Stimulated activated CD4-positive, alpha-beta T cell treated with anti-CD3 and anti-CD28 coated beads, Interleukin-1b, Interleukin-23, amount 100 ng/mL, for 48 hours (primary cell): ENCODE results near the gene TIPIN.
"Not testable (repeated sequence)": the region's sequence is repeated elsewhere in the genome, so short reads cannot be mapped to it uniquely, and the experiment has no call there.

Experiments
- DNase-seq: peaks from one replicate; pipeline ENCODE4 v3.0.0-alpha.2; 2020

TIPIN gene

DNA sequence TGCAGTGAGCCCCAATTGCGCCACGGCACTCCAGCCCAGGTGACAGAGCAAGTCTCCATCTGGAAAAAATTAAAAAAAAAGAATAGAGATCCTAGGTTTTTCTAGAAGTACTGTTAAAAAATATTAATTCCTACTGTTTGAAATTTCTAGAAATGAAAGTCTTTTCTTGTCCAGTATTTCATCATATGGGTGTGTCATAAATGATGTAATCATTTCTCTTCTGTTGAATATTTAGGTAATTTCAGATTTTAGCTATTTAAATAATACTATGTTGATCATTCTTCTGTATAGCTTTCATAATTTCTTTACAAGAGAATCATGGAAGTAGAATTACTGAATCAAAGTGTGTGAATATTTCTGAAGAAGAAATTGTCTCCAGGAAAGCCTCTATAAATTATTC is 24.9 kb upstream of the TIPIN start:
- DNase-seq, result not testable (repeated sequence)

DNA sequence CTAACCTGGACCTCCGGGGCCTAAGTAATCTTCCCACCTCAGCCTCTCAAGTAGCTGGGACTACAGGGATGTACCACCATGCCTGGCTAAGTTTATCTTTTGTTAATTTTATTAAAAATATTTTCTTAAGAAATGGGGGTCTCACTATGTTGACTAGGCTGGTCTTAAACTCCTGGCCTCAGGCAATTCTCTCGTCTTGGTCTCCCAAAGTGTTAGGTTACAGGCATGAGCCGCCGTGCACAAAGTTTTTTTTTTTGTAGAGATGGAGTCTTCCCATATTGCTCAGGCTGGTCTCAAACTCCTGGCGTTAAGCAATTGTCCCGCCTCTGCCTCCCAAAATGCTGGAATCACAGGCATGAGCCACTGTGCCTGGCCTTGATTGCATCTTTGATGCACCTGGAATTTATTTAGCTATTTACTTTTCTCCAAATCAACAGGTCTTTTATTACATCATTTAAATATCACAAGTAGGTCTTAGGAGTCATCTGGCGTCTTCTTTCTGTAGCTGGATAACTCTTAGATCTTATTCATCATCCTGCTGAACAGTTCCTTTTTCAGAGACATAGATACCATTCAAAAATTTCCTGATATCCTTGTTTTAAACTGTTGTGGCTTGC is 22.4 kb upstream of the TIPIN start:
- DNase-seq, result no peak

- no peak for DNase-seq
Observed at GRCh38 chr15:66374179-66374578, 17.7 kb upstream of the TIPIN start.

DNA sequence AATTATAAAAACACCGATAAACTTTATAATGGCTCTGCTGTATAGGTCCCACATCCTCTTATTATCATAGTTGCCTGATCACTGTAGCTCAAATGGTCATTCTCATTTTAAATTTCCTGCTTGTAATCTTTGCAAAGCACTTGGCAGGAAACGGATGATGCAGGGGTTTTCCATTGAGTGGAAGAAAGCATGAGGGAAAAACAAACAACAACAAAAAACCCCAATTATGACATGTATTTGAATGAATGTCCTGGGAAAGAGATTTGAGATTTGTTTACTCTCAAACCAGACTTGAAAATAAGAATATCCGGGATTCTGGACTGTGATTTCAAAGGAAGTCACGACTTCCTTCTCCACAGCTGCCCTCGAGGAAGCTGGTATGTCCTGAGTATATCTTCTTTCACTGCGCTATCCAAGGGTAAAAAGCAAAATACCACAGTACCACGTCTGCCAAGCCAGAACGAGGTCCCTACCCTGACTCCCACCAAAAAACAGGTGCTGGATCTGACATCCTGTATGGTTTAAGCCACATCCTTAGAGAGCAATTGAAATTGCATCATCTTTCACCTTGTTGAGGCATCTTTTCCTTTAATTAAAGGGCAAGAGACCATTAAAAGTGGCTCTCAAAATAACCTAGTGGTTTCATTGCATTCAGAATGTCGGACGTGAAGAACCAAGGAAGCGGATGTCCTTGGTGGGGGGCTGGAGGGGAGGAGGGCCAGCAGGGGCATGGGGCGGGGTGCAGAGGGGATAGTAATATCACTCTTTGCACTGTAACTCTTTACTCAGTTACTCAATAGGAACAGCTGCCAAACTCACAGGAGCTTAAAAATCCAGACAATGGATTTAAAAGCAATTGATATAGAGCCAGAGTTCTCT is 13.5 kb upstream of the TIPIN start:
- DNase-seq, result peak; percentile 29

DNA sequence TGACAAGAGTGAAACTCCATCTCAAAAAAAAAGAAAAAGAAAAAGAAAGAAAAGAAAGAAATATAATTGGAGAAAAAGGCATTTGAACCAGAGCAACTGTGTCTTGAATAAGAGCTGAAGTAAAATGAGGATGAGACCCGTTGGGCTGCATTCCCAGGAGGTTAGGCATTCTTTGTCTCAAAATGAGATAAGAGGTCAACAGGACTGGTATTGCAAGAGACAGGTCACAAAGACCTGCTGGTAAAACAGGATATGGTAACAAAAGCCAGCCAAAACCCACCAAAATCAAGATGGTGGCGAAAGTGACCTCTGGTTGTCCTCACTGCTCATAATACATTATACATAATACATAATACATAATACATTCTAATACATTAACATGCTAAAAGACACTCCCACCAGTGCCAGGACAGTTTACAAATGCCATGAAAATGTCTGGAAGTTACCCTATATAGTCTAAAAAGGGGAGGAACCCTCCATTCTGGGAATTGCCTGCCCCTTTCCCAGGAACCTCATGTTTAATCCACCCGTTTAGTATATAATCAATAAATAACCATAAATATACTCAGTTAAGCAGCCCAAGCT is 8.6 kb upstream of the TIPIN start:
- DNase-seq, result no peak

GRCh38 chr15:66362776-66363175 is 6.3 kb upstream of the TIPIN start:
- no peak for DNase-seq

DNA sequence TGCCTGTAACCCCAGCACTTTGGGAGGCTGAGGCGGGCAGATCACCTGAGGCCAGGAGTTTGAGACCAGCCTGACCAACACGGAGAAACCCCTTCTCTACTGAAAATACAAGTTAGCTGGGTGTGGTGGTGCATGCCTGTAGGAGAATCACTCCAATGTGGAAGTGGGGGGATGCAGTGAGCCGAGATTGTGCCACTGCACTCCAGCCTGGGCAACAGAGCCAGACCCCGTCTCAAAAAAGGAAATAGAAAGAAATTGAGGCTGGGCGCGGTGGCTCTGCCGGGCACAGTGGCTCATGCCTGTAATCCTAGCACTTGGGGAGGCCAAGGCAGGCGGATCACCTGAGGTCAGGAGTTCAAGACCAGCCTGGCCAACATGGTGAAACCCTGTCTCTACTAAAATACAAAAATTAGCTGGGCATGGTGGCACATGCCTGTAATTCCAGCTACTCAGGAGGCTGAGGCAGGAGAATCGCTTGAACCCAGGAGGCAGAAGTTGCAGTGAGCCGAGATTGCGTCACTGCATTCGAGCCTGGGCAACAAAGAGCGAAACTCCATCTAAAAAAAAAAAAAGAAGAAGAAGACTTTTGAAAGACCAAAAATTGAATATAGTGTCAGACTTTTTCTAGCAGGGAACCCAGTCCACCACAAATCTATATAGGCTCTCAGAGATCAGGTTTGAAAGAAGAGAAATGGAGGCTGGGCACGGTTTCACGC is 5.4 kb upstream of the TIPIN start:
- DNase-seq, result not testable (repeated sequence)

DNA sequence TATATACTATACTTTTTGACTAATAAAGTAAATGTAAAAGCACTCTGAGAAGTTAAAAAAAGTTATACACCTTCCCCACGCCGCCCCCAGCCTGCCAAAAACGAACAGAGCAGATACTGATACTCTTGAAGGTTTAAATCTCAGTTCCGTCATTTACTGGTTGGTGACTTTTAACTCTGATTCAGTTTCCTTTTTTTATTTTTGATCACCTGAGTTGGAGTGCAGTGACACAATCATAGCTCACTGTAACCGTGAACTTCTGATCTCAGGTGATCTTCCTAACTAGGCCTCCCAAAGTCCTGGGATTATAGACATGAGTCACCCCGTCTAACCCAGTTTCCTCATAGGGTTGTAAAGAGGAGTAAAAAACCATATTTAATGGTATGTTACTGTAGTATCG is 3.3 kb upstream of the TIPIN start:
- DNase-seq, result no peak

GRCh38 chr15:66356077-66356358 is 467 bp downstream of the TIPIN start:
- no peak for DNase-seq

- not testable (repeated sequence) for DNase-seq
Observed at GRCh38 chr15:66348530-66348929, 8.0 kb downstream of the TIPIN start.

DNA sequence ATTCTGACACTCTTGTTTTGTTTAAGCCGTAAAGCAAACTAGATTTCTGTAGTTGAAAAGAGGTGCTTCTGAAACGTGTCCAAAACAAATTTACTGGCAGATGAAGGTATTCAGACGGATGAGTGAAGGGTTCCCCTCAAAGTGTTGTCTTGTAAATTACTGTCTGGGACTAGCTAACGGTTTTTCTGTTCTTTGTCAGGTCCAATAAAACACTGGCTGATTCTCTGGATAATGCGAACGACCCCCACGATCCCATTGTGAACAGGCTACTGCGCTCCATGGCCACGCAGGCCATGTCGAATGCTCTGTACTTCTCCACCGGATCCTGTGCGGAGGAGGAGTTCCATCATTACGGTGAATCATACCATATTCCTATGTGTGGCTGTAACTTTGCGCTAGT is 27.7 kb downstream of the TIPIN start:
- DNase-seq, result no peak

DNA sequence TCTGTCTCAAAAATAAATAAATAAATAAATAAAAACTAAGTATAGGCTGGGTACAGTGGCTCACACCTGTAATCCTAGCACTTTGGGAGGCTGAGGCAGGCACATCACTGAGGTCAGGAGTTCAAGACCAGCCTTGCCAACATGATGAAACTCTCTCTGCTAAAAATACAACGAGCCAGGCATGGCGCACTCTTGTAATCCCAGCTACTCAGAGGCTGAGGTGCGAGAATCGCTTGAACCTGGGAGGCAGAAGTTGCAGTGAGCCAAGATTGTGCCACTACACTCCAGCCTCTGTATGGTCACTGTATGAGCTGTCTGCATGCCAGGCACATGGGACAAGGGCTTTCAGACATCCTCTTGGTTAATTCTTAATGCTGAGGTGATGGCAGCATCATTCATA is 28.7 kb downstream of the TIPIN start:
- no peak for DNase-seq

DNA sequence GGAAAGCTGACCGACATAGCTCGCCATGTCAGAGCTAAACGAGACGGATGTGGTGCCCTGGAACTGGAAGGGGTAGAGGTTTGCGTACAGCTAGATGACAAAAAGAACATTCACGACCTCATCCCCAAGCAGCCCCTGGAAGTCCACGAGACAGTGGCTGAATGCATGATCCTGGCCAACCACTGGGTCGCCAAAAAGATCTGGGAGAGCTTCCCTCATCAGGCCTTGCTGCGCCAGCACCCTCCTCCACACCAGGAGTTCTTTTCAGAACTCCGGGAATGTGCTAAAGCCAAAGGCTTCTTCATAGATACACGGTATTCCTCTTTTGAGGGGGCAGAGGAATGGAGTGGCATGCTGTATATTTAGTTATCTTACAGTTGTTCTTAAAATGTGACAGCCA is 30.4 kb downstream of the TIPIN start:
- DNase-seq, result no peak

DNA sequence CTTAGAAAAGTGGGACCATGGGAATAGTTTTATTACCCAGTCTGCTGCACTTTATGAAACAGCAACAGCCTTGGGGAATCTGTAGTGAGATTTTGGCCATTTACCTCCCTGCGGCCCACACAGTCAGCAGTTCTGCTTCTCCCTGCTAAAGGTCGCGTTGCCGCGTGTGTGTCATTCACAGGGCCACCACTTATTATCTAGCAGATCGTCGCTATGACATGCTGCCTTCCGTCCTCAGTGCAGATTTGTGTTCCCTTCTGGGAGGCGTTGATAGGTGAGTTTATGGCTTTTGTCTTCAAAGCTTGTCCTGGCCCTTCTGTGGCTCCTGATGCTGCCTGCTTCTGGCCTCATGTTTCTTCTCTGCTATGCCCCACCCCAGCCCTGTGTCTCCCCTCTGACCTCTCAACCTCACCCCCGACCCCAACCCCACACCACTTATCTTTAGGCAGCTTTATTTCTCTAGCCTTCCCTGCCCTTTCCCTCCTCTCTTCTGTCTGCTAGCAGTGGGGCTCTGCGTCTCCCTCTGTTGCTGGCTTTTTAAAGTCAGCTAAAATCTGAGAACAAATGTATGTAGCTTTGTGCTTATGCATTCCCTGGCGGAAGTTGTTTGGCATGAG is 33.1 kb downstream of the TIPIN start:
- DNase-seq, result no peak

GRCh38 chr15:66312144-66312543 is 44.3 kb downstream of the TIPIN start:
- no peak for DNase-seq

GRCh38 chr15:66310786-66311185 is 45.7 kb downstream of the TIPIN start:
- no peak for DNase-seq

- no peak for DNase-seq
Observed at GRCh38 chr15:66309828-66310227, 46.7 kb downstream of the TIPIN start.

GRCh38 chr15:66308531-66308930 is 48.0 kb downstream of the TIPIN start:
- DNase-seq, result no peak

DNA sequence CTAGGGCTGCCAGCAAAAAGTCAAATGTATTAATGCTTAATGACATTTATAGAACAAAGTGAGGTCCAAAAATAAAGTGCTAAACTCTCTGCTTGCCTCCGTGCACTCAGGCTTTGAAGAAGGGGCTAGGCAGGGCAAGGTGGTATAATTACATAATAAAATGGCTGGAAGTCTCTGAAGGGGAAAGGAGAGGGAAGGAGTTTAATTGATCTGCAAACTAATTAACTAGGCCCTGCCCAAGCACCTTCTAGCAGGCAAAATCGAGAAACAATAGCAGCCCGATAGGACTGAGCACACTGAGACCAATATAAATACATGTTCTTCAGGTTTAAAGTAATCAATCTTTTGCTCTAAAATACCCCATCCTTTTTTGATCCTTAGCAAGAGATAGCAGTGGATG is 50.1 kb downstream of the TIPIN start:
- DNase-seq, result no peak

GRCh38 chr15:66304425-66304824 is 52.1 kb downstream of the TIPIN start:
- DNase-seq, result not testable (repeated sequence)

DNA sequence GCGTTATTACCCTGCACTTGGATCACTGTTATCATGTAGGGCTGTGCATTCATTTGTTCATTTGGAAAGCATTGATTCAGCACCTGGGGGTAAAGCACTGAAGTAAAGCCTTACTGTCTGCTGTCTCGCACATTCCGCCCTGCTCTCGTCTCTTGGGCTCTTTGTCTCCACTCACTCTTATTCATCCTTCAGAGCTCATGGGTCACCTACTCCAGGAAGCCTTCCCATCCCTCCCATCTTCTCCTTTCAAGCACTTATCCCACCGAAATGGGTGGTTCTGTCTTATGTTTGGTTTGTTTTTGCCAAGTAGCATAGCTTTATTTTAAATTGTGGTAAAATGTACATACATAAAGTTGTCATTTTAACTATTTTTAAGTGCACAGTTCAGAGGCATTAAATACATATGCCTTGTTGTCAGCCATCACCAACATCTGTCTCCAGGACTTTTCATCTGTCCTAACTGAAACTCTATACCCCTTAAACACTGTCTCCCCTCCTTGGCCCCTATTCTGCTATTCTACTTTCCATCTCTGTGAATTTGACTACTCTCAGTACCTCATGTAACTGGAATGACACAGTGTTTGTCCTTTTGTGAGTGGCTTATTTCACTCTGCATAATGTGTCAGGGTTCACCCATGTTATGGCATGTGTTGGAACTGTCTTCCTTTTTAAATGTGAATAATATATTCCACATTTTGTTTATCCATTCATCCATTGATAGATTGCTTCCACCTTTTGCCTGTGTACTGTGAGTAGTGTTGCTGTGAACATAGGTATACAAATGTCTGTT is 53.8 kb downstream of the TIPIN start:
- no peak for DNase-seq

DNA sequence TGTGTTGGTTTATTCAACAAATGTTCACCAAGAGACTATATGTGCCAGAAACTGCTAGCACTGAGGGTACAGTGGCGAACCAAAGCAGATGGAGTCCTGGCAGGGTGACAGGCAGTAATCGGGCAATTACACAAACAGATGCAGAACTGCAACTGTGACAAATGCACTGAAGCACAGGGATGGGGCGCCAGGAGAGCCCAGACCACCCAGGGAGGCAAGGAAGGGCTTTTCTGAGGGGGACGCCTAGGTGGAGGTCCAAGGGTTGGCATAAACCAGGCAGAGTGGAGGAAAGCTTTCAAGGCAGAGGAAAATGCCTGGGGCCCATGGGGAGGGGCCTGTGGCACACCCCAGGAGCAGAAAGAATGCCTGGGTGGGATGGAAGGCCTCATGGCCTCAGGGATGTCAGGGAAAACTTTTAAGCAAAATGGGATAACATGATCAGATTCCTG is 57.7 kb downstream of the TIPIN start:
- no peak for DNase-seq
